Measurements from ENCODE around the gene CASKIN2.

The CASKIN2 gene

DNA sequence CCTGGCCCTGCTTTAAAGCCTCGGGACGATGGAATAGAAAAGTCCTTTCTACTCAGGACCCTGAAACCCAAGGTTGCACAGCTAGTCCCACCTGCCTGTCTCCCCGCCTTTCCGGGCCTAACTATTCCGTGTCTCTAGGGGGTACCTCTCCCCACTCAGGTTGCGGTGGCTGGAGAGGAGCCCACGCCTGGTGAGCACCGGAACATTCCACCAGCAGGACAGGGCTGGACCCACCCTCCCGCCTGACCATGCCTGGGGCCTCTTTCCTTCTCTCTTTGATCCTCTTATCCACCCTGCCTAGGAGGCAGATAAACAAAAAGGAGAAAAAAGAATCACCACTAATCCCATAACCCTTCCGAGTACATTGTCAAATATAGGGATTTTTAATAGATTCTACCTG lies 21.0 kb upstream of the CASKIN2 start:
- TF ChIP-seq RAD21 (IDR thresholded peaks at IDR 0.05; ENCODE audit: low read depth) (no peak), TAF1 (IDR thresholded peaks at IDR 0.05; ENCODE audit: low read depth) (no peak), EP300 (IDR thresholded peaks at IDR 0.05; ENCODE audit: borderline replicate concordance) (no peak), TCF12 (IDR thresholded peaks at IDR 0.05; ENCODE audit: low read depth) (no peak), NFIC (IDR thresholded peaks at IDR 0.05) (no peak), CREB1 (IDR thresholded peaks at IDR 0.05; ENCODE audit: low read depth) (no peak), YY1 (IDR thresholded peaks at IDR 0.05; ENCODE audit: low read depth) (no peak), EGR1 (IDR thresholded peaks at IDR 0.05) (no peak), FOXM1 (IDR thresholded peaks at IDR 0.05; ENCODE audit: borderline replicate concordance, low read depth) (no peak)
- TF ChIP-seq, protein P1, sequence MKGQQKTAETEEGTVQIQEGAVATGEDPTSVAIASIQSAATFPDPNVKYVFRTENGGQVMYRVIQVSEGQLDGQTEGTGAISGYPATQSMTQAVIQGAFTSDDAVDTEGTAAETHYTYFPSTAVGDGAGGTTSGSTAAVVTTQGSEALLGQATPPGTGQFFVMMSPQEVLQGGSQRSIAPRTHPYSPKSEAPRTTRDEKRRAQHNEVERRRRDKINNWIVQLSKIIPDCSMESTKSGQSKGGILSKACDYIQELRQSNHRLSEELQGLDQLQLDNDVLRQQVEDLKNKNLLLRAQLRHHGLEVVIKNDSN (IDR thresholded peaks at IDR 0.05) = no peak
- TF ChIP-seq, protein P2, sequence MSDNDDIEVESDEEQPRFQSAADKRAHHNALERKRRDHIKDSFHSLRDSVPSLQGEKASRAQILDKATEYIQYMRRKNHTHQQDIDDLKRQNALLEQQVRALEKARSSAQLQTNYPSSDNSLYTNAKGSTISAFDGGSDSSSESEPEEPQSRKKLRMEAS (IDR thresholded peaks at IDR 0.05) = no peak
- TF ChIP-seq, protein P3, sequence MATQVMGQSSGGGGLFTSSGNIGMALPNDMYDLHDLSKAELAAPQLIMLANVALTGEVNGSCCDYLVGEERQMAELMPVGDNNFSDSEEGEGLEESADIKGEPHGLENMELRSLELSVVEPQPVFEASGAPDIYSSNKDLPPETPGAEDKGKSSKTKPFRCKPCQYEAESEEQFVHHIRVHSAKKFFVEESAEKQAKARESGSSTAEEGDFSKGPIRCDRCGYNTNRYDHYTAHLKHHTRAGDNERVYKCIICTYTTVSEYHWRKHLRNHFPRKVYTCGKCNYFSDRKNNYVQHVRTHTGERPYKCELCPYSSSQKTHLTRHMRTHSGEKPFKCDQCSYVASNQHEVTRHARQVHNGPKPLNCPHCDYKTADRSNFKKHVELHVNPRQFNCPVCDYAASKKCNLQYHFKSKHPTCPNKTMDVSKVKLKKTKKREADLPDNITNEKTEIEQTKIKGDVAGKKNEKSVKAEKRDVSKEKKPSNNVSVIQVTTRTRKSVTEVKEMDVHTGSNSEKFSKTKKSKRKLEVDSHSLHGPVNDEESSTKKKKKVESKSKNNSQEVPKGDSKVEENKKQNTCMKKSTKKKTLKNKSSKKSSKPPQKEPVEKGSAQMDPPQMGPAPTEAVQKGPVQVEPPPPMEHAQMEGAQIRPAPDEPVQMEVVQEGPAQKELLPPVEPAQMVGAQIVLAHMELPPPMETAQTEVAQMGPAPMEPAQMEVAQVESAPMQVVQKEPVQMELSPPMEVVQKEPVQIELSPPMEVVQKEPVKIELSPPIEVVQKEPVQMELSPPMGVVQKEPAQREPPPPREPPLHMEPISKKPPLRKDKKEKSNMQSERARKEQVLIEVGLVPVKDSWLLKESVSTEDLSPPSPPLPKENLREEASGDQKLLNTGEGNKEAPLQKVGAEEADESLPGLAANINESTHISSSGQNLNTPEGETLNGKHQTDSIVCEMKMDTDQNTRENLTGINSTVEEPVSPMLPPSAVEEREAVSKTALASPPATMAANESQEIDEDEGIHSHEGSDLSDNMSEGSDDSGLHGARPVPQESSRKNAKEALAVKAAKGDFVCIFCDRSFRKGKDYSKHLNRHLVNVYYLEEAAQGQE (IDR thresholded peaks at IDR 0.05; ENCODE audit: low read depth) = no peak

DNA sequence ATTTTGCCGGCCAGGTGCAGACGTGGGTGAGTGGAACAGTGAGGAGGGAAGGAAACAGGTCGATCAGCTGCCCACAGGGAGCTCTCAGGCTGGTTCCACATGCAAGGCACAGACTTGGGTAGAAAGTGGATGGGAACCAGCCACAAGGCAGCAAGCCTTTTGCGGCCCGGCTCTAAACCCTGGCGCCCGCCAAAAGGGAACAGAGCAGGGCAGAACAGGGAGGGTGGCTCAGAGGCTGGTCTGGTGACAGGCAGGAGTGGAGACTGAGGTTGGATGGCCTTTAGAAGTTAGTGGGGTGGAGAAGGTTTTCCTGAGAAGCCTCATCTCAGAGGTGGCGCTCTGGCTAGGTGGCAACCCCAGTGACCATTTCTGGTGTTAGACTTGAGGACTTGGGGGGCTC lies 20.5 kb upstream of the CASKIN2 start:
- TF ChIP-seq TAF1 (IDR thresholded peaks at IDR 0.05; ENCODE audit: low read depth) (no peak), FOXM1 (IDR thresholded peaks at IDR 0.05; ENCODE audit: borderline replicate concordance, low read depth) (no peak), CREB1 (IDR thresholded peaks at IDR 0.05; ENCODE audit: low read depth) (no peak), RAD21 (IDR thresholded peaks at IDR 0.05; ENCODE audit: low read depth) (no peak), NFIC (IDR thresholded peaks at IDR 0.05) (no peak), TEAD4 (IDR thresholded peaks at IDR 0.05) (no peak), EGR1 (IDR thresholded peaks at IDR 0.05) (no peak), ZBTB7A (IDR thresholded peaks at IDR 0.05; ENCODE audit: low read depth) (no peak), CEBPB (IDR thresholded peaks at IDR 0.05) (no peak), YY1 (IDR thresholded peaks at IDR 0.05; ENCODE audit: low read depth) (no peak), TCF12 (IDR thresholded peaks at IDR 0.05; ENCODE audit: low read depth) (no peak), EP300 (IDR thresholded peaks at IDR 0.05; ENCODE audit: borderline replicate concordance) (no peak)
- TF ChIP-seq, protein P3 (IDR thresholded peaks at IDR 0.05; ENCODE audit: low read depth) = no peak
- TF ChIP-seq, protein P2 (IDR thresholded peaks at IDR 0.05) = no peak
- TF ChIP-seq, protein P1 (IDR thresholded peaks at IDR 0.05) = no peak

DNA sequence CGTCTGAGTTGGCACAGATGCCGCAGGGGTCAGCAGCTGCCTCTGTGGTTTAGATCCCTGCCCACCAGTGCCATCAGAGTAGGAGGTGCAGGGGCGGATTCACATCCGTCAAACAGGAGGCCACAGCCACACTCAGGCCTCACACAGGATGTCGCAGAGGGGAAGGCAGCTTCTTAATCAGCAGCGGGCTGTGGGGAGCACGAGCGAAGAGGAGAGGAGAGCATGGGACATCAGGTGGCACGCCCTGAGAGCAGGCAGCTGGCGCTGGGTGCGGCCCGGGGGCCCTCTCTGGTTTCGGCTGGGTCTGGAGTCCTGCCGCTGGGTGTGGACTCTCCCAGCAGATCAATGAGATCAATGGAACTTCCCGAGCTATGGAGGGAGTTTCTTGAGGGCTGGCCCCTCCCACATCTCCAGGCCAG lies 19.8 kb upstream of the CASKIN2 start:
- no peak for TF ChIP-seq RAD21 (IDR thresholded peaks at IDR 0.05; ENCODE audit: low read depth)
- no peak for TF ChIP-seq CEBPB (IDR thresholded peaks at IDR 0.05)
- TF ChIP-seq TAF1 (IDR thresholded peaks at IDR 0.05; ENCODE audit: low read depth) = no peak
- no peak for TF ChIP-seq CREB1 (IDR thresholded peaks at IDR 0.05; ENCODE audit: low read depth)
- TF ChIP-seq TEAD4 (IDR thresholded peaks at IDR 0.05) = no peak

DNA sequence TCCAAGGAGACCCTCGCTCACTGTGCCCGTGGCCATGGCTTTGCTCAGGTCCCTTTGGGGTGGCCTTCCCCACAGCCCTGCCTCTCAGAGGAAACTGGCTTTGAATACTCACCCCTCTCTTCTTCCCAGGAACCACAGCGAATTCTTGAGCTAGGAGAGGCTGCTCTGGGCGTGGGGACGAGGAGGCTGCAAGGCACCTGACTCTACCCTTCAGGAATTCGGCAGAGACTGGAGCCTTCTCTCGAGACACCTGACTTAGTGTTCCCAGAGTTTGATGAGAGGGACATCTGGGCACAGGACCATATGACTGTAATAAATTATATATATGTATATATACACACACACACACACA lies 16.4 kb upstream of the CASKIN2 start:
- TF ChIP-seq TEAD4 (IDR thresholded peaks at IDR 0.05) = peak; percentile 59; the same call in 1 of the 2 replicates
- TF ChIP-seq CEBPB (IDR thresholded peaks at IDR 0.05) = no peak

DNA sequence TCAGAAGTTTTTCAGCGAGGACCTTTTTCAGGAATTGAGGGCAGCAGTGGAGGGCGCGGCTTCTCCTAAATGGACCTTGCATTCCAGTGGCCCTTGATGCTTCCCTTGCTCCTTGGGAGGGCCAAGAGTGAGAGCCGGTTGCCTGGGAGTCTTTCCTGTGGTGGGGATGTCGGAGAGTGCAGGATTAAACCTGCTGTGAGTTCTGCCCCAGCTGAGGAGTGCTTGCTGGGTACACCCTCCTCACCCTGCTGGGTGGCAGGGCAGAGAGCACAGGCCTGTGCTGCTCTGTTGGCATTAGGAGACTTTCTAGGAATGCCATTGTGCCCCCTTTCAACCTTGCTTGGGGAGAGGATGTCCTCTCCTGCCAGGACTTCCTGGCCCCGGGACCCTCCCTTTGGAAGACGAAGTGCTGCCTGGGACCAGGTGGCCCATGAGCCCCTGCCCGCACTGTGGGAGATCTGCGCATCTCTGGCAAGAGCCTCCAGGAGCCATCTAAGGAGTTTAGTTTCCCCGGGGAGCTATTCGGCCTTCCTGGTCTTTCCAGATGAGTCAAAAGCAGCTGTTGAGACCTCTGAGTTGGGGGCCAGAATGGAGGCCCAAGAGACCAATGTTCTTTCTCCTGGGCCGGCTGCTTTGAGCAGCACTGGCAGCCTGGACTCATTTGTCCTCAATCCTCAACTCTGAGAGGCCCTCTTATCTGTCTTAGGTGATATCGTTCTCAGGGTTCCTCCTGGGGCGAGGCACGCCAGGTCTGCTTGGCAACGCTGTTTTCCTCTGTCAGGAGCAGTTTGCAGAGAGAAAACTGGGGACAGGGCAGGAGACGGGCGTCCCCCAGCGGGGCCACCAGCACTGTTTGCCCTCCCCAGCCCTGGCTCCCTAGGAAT lies 15.7 kb upstream of the CASKIN2 start:
- TF ChIP-seq YY1 (IDR thresholded peaks at IDR 0.05; ENCODE audit: low read depth) (0 out of 2 replicates have a peak, but pooled peaks have one; percentile 4), EP300 (IDR thresholded peaks at IDR 0.05; ENCODE audit: borderline replicate concordance) (no peak), TEAD4 (IDR thresholded peaks at IDR 0.05) (peak; percentile 24; the same call in 1 of the 2 replicates)

DNA sequence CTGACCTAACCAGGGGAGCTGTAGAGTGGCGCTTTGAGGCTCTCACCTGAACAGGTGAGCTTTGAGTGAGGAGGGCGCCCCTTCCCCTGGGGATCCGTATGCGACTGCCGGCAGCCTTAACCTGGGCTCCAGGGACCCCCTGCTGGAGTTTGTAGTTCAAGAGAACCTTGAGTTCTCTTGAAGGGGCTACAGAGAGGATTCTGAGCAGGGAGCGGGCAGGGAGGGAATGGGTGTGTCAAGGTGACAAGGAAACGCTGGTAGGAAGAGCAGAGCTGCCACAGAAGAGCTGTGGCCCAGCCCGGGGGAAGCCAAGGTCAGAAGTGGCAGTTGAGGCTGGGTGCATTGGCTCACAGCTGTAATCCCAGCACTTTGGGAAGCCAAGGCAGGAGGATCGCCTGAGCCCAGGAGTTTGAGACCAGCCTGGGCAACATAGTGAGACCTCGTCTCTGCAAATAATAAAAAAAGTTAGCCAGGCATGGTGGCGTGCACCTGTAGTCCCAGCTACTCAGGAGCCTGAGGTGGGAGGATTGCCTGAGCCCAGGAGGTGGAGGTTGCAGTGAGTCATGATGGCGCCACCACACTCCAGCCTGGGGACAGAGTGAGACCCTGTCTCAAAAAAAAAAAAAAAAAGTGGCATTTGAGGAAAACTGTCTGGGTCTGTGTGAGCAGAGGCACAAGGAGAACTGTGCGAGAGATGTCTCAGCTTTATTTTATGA lies 11.4 kb upstream of the CASKIN2 start:
- 0 out of 2 replicates have a peak, but pooled peaks have one; percentile 2 for TF ChIP-seq NFIC (IDR thresholded peaks at IDR 0.05)
- no peak for TF ChIP-seq TEAD4 (IDR thresholded peaks at IDR 0.05)

Measured in Ishikawa (cell line).